Fibroblast of skin of left quadriceps (primary cell): ENCODE measurements around the gene EFCAB14.
A peak's percentile ranks its signal among the peaks of the same experiment; 100 is the strongest.
"Not testable (repeated sequence)": the region's sequence is repeated elsewhere in the genome, so short reads cannot be mapped to it uniquely, and the experiment has no call there.

Experiments
- DNase-seq, 2 experiments: peaks; one replicate each; pipeline ENCODE4 v3.0.0-alpha.2; 2013; ENCODE audit warnings: low read depth in 2 of 2

The EFCAB14 gene, protein sequence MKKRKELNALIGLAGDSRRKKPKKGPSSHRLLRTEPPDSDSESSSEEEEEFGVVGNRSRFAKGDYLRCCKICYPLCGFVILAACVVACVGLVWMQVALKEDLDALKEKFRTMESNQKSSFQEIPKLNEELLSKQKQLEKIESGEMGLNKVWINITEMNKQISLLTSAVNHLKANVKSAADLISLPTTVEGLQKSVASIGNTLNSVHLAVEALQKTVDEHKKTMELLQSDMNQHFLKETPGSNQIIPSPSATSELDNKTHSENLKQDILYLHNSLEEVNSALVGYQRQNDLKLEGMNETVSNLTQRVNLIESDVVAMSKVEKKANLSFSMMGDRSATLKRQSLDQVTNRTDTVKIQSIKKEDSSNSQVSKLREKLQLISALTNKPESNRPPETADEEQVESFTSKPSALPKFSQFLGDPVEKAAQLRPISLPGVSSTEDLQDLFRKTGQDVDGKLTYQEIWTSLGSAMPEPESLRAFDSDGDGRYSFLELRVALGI

DNA sequence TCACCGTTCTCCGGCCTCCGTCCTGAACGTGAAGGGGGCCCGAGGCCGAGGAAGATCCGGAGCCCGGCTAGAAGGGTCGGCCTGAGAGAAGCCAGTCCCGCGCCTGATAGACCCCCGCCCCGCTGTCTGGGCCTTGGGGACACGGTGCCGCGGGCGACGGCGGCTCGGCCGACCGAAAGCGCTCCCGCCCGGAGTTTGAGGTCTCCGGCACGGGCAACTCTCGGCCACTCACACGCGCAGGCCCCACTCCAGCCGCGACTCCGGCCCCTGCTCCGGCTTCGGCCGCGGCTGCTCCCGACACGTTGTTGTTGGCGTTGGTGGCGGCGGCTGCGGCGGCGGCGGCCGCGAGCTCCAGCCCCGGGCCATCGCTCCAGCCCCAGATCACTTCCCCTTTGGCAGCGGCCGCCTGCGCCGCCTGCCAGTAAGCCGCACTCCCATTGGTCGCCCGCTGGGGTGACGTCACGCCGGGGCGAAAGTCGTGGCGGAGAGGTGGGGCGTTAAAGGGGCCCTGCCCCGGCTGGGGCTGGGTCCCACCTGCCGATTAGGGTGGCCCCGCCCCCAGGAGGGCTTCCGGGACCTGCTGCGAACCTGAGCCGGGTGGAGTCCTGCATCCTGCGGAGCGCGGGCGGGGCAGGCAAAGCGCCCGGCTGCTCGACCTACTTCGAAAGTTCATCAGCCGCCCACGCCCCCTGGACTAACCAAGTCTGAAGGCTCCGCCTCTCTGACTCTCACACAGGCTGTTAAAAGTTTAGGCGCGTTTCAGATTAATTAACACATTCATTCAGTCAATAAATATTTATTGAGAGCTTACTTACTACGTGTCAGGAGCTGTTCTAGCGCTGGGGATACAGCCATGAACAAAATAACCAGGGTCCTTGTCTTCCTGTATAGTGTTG is at the start of gene EFCAB14:
Gene EFCAB14, minus strand, starts transcription at position 388 of the 896 bp plus-strand sequence. CDS start 1,027 bp downstream, outside the sequence.
- DNase-seq: peak; percentile 60 to 66

DNA sequence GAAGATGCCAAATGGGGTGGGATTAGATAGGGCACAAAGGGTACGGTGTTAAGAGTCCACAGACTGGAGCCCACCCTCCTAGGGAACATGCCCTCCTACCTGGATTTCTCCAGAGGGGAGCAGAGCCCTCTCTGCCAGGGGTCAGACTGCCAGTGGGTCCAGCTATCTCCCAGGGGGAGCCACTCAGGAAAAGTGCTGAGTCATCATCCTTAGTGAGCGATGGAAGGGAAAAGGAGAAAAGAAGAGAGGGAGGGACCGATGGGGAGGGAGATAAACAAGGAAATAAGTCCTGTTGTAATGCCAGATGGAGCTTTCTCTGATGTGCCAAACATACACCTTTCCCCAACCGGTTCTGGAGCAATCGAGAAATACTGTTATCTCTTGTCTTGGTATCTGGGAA is 49.5 kb upstream of the EFCAB14 start:
- DNase-seq: no peak

DNA sequence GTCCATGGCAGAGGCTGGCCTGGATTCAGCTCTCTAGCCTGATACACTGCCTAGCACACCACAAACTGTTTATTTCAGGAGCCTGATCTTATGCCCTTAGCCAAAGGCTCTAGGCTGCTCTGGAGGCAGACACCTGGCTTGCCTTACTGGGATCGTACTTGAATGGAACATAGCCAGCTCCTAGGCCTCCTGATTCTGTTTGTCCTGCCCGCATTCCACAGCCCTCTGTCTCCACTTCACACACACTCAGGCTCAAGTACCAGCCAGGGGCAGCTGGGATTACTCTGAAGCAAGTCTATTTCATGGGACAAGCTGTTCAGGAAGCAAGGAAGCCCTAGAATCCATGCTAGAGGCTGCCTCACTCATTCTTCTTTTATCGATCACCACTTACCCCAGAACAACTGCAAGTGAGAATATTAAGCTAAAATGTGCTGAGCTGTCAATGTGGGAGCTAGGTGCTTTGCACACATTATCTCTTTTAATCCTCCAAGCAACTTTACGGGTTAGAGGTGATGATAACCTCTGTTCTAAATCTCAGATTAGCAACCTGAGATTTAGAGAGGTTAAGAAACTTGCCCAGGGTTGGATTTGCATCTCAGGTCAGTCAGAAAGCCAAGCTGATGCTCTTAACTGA is 48.9 kb upstream of the EFCAB14 start:
- no peak for DNase-seq

DNA sequence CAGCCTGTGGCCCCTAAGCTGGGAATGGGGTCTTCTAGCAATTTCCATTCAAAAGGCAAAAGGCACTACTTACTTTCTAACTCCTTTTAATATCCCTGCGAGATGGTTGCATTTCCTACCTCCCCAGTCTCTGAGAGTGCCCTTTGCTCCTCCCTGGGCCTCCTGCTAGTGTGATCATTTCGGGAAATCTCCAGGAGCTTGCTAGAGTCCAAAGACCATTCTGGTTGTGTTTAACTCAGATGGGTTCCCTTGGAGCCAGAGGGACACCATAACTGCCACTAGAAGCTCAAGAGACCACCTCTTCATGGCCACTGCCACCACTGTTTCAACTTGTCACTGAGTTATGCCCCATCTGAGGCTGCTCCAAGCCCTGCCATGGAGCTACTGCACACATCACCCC is 45.5 kb upstream of the EFCAB14 start:
- DNase-seq: no peak

DNA sequence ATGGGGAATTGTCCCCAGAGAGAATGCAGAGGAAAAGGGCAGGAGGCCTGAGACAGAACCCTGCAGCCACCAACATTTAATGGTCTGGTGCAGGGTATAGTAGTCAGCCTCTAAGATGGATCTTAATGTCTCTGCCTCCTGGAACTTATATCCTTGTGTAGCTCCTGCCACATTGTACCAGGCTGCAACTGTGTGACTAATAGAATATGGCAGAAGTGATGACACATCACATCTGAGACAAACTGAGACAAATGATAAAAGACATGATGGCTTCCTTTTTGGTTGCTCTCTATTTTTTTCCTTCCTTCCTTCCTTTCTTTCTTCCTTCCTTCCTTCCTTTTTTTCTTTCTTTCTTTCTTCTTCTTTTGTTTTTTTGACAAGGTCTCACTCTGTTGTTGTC is 42.8 kb upstream of the EFCAB14 start:
- DNase-seq: no peak

DNA sequence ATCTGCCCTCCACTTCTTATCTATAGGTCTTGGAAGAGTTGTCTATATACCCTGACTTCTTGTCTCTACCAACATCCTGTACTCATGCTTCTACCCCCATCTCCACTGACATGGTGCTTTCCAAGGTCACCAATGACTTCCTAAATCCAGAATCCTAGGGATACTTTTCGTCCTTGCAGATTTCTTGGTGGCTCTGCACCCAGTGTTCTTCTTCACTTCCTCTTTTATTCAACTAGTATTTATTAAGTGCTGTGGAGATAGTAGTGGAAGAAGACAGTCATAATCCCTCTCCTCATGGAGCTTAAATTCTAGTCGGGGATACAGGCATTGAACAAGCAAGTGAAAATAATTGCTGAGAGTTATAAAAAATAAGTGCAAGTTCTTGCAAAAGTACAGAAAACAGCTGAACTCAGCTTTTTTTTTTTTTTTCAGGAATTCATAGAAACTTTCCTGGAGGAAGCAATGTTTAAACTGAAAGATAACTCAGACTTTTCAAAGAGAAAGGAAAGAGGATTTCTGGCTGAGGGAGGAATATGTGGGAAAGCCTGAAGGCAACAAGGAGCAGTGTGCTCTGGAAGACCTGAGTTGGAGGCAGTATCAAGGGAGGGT is 41.7 kb upstream of the EFCAB14 start:
- DNase-seq: no peak

DNA sequence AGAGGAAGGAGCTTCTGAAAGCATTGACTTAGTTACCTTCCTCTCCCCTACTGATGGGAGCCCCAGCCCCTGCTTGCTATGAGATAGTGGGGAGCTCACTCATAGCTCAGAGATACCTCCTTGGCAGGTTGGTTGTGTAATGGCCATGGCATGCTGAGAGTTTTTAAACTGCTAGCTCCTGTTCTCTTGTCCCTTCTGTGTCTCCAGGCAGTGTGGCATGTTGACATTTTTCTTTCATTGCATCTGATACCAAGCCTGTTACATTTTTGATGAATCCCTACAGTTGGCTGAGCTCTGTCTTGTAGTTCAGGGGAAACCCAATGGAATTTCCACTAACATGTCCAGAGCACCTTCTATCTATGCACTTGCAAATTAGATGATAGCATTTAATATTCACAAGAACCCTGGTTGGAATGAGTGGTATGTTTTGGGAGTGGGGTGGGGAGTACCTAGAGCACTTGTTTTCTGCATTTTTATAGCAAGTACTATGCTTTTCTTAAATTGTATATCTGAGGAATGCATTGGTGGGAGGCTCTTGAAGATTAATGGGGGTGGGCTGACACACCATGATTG is 39.1 kb upstream of the EFCAB14 start:
- DNase-seq: no peak

DNA sequence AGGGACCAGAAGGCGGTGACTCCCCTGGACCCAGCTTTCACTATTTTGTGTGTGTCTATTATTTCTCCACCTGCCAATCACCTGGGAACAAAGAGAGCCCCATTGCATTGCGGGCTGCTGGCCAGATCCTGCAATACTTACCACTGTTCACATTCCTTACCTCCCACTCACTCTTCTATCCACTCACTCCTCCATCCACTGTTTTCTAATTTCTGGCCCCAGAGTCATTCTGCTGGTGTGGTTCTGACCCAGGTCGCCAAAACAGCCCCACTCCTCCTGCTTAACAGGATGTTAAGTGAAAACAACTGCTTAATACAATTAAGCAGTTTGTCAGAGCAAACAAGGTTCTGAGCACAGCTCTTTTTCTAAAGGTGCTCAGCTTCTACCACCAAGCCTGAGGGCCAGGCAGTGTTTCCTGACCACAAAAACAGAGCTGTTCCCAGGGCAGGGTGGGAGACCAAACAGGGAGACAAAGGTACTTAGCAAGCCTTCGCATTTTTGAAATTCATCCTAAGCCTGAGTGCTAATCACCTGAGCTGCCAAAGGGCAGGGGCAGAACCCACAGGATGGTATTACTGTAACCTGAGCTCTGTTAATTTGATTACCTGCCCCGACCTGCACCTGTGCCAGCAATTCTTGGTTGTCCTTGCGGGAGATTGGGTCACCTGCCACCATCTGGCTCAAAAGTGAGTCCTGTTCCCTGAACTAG is 38.5 kb upstream of the EFCAB14 start:
- no peak for DNase-seq

DNA sequence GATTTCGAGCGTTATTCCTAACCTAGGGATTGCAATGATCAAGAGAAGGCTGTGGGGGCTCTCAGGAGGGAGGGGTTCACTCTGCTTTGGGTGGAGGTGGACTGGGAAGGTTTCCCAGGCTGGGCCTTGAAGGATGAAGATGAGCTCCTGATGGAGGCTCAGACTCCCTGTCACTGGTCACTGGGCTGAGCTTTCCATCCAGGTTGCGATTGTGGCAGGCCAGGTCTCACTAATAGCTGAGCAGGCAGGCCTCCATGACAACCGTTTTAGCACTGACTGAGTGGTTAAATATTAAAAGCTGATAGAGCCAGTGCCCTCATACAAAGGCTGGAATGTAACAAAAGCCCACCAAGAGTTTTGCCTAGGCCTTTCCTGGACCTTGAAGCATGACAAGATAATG is 36.2 kb upstream of the EFCAB14 start:
- no peak for DNase-seq

DNA sequence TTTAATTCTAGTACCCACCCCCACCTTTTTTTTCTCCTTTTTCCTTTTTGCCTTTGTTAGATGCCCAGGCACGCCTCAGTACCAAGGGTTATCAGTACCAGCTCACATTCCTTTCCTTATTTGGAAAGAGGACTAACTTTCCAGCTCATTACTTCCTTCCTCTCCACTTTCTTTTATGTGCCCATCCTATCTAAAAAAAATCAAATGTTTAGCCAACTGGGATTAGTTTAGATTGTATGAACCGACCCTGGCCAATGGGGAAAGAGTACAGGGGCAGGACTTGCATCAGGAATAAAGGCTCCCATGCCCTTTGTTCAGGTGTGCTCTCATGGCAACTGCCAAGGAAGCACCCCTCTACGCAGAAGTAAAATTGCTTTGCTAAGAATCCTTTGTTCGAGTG is 35.8 kb upstream of the EFCAB14 start:
- DNase-seq: not testable (repeated sequence)

DNA sequence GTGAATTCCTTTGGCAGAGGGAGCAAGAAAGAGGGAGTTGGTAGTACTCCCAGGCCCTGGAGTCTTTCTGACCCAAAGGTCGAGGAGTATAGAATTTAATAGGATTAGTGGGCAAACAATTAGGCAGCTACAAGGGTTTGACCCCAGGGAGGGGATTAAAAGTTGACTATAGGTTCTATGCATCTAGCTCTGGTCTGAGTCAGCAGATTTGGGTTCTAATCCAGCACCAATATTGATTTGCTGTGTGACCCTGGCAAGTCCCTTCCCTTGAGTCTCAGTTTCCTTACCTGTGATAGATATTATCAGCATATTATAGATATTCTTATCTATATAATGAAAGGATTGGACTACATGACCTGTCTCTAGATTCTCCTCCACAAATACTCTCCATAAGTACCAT is 35.1 kb upstream of the EFCAB14 start:
- DNase-seq: no peak

DNA sequence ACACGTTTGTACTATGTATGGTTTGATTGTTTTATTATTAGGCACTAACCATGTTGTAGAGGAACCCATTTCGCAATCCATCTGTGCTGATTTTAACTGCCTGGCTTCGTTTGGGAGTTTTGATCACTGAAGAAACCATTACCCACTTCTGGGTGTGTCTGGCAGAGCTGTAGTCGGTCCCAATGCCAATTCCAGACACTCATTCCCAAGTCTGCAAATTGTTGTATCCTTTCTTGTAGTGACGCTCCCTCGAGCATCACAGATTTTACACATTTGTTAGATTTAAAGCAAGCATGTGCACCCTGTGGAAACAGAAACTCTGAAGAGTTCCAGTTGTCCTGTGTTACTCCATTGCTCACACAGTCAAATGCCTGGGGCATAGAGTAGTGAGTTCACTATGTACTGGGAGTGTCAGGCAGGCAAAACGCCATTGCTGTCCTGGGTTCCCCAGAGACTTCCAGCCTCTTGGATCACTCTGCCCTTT is 31.0 kb upstream of the EFCAB14 start:
- DNase-seq: no peak

DNA sequence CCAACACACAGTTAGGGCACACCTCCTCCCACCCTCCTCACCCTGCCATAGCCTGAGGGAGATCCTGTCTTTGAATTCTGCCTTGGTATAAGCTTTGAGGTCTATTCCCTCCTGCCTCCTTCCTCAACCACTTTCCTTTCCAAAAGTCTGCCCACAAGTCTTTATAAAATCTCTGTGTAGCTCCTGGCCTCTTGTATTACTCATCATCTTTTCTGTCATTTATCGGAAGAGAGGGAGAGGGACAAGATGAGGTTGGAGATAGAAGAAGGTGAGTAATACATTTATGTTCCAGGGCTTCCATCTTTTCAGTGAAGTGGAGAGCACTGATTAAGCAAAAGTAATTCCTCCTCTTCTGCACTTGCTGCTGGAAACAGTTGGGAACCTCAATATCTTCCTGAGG is 30.5 kb upstream of the EFCAB14 start:
- DNase-seq: no peak

DNA sequence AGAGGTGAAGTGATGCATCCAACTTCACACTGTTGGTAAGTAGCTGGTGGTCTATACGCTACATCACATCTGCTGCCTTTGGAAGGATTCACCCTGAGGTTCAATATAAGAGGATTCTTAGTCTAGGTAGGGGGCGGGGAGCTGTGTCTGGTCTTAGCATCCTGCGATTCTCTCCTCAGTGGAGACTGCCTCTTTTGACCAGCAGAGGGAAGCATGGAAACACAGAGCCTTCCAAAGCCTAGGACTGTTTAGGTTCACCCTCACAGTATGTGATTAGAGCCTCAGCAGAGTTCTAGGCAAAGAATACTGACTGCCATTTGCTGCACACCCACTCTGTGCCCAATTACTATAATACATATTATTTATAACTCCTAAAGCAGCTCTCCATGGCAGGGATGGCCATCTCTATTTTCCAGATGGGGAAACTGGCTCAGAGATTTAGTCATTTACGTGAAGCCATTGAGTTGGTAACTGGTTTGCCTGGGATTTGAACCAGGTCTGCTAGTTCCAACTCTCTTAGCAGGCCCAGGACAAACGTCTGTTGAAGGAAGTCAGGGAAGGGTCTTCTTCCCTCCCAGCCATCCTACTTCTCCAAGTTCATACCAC is 28.9 kb upstream of the EFCAB14 start:
- no peak for DNase-seq

DNA sequence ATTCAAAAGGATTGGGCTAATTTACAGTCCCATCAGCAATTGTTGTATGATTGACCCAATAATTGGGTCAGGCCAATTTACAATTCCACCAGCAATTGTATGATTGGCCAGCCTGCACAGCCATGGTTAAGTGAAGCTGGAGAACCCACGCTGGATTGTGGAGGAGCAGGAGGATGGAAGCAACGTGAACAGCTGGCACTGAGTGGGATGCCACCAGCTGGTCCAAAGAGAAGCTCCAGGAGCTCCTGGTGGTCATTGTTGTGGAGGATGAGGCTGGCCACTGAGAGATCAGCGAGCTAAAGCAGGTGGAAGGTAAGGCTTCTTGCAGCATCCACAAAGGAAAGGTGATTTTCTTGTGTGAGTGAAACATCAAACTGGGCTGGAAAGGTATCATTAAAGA is 23.2 kb upstream of the EFCAB14 start:
- no peak for DNase-seq

DNA sequence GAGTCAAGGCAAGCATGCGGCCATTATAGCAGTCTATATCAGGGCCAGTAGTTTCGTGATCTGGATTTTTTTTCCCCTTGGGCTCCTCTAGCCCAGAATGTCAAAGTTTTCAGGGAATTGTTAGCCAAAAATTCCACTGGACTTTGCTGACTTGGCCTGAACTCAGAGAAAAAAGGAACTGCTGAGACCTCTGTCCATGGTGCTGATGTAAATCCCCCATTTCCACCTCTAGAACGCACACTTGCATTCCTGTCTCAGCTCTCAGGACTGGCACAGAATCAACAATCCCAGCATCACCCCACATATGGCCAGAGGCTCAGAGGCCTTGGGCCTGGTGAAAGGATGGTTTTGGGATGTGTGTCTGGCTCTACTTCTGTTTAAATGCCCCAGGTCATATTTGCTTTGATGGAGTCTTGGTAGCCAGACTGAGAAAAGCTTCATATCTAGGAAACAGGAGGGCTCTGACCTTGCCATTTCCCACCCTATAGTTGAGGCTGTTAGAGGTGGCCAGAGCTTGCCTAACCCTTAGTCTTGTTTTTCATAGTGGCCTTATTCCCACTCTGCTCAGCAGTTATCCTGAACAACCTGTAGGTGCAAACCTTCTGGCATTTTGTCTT is 16.9 kb upstream of the EFCAB14 start:
- peak; percentile 24 to 32 for DNase-seq

DNA sequence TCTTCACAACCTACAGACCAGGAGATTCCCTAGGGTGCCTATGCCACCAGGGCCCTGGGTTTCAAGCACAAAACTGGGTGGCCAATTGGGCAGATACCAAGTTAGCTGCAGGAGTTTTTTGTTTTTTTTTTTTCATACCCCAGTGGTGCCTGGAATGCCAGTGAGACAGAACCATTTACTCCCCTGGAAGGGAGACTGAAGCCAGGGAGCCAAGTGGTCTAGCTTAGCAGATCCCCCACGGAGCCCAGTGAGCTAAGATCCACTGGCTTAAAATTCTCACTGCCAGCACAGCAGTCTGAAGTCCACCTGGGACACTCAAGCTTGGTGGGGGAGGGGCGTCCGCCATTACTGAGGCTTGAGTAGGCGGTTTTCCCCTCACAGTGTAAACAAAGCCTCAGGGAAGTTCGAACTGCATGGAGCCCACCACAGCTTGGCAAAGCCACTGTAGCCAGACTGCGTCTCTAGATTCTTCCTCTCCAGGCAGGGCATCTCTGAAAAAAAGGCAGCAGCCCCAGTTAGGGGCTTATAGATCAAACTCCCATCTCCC is 9.5 kb upstream of the EFCAB14 start:
- not testable (repeated sequence) for DNase-seq

DNA sequence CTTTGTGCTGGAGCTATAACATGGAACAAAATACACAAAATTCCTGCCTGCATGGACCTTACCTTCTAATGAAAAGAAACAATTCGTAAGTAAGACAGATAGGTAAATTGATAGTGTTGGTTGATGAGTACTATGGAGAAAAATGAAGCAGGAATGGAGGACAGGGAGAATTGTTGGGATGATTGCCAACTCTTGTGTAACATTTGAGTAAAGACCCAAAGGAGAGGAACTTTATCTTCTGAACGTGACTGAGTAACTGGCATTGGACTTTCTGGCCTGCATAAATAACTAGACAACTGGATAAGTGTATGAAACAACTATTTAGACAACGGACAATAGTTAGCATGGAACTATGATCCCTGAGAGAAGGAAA is 6.8 kb upstream of the EFCAB14 start:
- DNase-seq: no peak

DNA sequence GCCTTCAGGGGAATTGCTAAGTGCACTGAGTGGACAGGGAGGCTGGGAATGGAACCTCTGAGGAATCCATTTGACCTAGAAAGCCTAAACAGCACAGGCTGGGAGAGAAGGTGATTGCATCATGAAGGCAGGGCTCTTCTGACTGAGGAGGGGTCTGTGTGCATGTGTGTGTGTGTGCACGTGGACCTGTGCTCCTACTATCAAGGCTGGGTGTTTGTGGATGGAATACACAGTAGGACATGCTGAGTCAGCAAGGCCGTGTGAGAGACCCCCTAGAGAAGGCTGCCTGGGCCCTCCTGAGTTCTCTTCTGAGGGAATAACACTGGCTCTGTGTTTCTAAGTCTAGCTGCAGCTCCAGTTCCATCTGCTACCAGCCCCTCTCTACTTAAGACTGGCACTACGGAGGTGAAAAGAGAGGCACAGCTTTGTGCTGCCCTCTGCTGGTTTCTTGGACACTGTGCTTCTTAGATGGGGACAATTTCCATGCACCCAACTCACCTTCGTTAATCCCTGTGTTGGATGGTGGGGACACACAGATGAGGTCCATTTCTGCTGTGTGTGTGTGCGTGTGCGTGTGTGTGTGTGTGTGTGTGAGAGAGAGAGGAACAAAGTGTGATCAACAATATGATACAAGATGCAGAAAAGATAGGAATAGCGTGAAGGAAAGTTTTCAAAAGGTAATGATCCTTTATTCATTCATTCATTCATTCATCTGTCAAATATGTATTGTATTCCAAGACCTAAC is 6.2 kb upstream of the EFCAB14 start:
- DNase-seq: peak; percentile 39 to 48
